Cardiac fibroblast (primary cell): ENCODE data around the gene RNF44.

Experiments
- DNase-seq, 2 donors: peaks; one replicate each; pipeline versions ENCODE4 v3.0.0 to v3.0.0-alpha.2; 2010; ENCODE audit warnings: low read depth in 2 of 2
- H3K4me3 ChIP-seq, 2 donors: replicated peaks in 1 of 2; 1 replicate in 1 of 2; 2 replicates in 1 of 2; pipeline ENCODE4 v1.5.1; 2011; ENCODE audit warnings: low read depth in 2 of 2, low read length in 2 of 2, mild to moderate bottlenecking in 2 of 2, moderate library complexity in 1 of 2
- TF ChIP-seq, protein P1 (sequence below): IDR thresholded peaks from one replicate; pipeline ENCODE4 v1.5.1; 2011; ENCODE audit warnings: low read depth, mild to moderate bottlenecking, low read length, inconsistent platforms

RNF44 gene

DNA sequence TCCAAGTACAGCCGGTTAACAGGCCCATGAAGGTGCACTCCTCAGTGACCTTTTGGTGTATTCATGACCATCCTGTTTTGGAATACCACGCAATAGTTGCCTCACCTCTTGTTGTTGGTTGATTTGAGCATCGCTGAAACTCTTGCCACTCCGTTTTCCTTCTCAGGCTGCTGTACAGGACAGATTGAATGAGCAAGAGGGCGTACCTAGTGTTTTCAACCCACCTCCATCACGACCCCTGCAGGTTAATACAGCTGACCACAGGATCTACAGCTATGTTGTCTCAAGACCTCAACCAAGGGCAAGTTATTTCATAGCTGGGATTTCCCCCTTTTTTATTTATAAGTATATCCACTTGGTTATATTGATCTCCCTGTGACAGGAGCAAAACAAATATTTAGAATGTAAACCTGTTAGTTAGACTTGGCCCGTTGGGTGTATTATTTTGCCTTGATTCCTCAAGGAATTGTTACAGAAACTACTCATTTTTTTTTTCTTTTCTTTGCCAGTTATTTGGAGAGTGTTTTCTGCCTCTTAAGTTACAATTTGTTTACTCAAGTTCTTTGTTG, 50.9 kb downstream of the RNF44 start:
- TF ChIP-seq, protein P1, sequence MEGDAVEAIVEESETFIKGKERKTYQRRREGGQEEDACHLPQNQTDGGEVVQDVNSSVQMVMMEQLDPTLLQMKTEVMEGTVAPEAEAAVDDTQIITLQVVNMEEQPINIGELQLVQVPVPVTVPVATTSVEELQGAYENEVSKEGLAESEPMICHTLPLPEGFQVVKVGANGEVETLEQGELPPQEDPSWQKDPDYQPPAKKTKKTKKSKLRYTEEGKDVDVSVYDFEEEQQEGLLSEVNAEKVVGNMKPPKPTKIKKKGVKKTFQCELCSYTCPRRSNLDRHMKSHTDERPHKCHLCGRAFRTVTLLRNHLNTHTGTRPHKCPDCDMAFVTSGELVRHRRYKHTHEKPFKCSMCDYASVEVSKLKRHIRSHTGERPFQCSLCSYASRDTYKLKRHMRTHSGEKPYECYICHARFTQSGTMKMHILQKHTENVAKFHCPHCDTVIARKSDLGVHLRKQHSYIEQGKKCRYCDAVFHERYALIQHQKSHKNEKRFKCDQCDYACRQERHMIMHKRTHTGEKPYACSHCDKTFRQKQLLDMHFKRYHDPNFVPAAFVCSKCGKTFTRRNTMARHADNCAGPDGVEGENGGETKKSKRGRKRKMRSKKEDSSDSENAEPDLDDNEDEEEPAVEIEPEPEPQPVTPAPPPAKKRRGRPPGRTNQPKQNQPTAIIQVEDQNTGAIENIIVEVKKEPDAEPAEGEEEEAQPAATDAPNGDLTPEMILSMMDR, result no peak
- no peak overlapping the region for H3K4me3 ChIP-seq
- no peak for DNase-seq

DNA sequence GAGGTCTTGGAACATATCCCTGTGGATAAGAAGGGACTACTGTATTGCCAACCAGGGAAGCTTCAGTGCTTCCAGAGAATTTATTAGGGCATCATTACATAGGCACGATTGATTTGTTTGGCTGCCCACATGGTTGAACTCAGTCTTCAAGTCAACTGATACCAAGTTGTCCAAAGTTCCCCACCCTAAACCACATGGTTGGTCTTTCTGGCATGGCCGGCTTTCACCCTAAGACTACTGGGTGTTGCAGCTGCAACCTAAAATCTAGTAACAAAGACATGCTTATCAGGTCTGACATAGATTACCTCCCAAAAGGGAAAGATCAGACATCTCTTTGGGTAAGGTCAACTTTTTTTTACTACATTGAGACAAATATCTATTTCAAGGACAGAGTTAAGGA, 52.0 kb downstream of the RNF44 start:
- H3K4me3 ChIP-seq, result no peak overlapping the region
- TF ChIP-seq, protein P1, result no peak
- DNase-seq, result no peak

DNA sequence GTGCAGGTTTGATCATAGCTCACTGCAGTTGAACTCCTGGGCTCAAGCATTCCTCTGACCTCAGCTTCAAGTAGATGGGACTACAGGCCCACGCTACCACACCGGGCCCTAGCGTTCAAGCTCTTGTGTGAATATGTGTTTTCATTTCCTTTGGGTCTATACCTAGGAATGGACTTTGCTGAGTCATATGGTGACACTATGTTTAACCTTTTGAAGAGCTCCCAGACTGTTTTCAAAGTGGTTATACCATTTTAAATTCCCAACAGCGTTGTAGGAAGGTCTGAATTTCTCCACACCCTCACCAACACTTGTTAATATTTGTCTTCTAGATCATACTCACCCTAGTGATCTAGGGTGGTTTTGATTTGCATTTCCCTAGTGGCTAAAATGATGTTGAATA, 55.5 kb downstream of the RNF44 start:
- no peak overlapping the region for H3K4me3 ChIP-seq
- TF ChIP-seq, protein P1, result no peak
- DNase-seq, result peak in 1 of 2 donors; percentile 41
